Uterus (tissue), 4 donors: ENCODE results near the gene FAM20A. TPM values are rescaled to one million over a fixed set of nuclear protein-coding genes. Genes with fewer than 3 reads are reported as not detected.

Experiments
- DNase-seq, 2 donors: peaks; one replicate each; pipeline ENCODE4 v3.0.0-alpha.2; 2019 to 2020
- H3K27ac ChIP-seq, 2 donors: fragments of 200-600 bp; sonication (generic); 1 replicate in 1 of 2; 2 replicates in 1 of 2; pipeline ENCODE4 v1.5.1; 2016 to 2018
- H3K27me3 ChIP-seq, 2 donors: fragments of 200-600 bp; sonication (generic); one replicate each; pipeline ENCODE4 v1.5.1; 2018 to 2019; ENCODE audit warnings: control low read depth in 1 of 2
- H3K36me3 ChIP-seq, 2 donors: fragments of 200-600 bp; sonication (generic); one replicate each; pipeline ENCODE4 v1.5.1; 2019; ENCODE audit warnings: control low read depth in 1 of 2
- H3K4me1 ChIP-seq, 2 donors: fragments of 200-600 bp; sonication (generic); one replicate each; pipeline ENCODE4 v1.5.1; 2018 to 2019; ENCODE audit warnings: control low read depth in 1 of 2
- H3K4me3 ChIP-seq, 2 donors: fragments of 200-600 bp; sonication (generic); 1 replicate in 1 of 2; 2 replicates in 1 of 2; pipeline ENCODE4 v1.5.1; 2018 to 2019; ENCODE audit warnings: mild to moderate bottlenecking in 1 of 2
- H3K9me3 ChIP-seq, 2 donors: fragments of 200-600 bp; sonication (generic); one replicate each; pipeline ENCODE4 v1.5.1; 2019; ENCODE audit warnings: control low read depth in 1 of 2
- POLR2A ChIP-seq, 2 donors: fragments of 450-650 bp; IDR thresholded peaks; one replicate each; pipeline ENCODE4 v1.6.1; 2016; ENCODE audit warnings: antibody characterized with exemption in 2 of 2, mild to moderate bottlenecking in 1 of 2, moderate library complexity in 1 of 2
- intact Hi-C: fragments of 100-400 bp; cut with DNase I; formaldehyde crosslinking; loops from one replicate; pipeline ENCODE4 v1.15.1; 2023; ENCODE audit warnings: low total_unique reads
- total RNA-seq, 4 donors: library from RNA; depleted of rRNA in 3 of 4; stranded (reverse); fragments of >200 nt in 3 of 4; gene quantifications; one replicate each; pipeline versions ENCODE4 v1.1.0 to v1.2.4, GENCODE V29; 2014 to 2023
- TF ChIP-seq, protein P1 (sequence below), 4 experiments: fragments of 200-600 bp in 2 of 4; fragments of 450-650 bp in 2 of 4; sonication (generic) in 2 of 4; IDR thresholded peaks; one replicate each; pipeline ENCODE4 v1.5.1; 2016 to 2019; ENCODE audit warnings: antibody characterized with exemption in 4 of 4, mild to moderate bottlenecking in 2 of 4, moderate library complexity in 1 of 4
- donor health status: DM: yes; HTN: yes; CAD: no.

The FAM20A gene
- total RNA-seq, 4 donors from 2014 or later = under 0.01 to 40.3 (median 14.0) TPM

DNA sequence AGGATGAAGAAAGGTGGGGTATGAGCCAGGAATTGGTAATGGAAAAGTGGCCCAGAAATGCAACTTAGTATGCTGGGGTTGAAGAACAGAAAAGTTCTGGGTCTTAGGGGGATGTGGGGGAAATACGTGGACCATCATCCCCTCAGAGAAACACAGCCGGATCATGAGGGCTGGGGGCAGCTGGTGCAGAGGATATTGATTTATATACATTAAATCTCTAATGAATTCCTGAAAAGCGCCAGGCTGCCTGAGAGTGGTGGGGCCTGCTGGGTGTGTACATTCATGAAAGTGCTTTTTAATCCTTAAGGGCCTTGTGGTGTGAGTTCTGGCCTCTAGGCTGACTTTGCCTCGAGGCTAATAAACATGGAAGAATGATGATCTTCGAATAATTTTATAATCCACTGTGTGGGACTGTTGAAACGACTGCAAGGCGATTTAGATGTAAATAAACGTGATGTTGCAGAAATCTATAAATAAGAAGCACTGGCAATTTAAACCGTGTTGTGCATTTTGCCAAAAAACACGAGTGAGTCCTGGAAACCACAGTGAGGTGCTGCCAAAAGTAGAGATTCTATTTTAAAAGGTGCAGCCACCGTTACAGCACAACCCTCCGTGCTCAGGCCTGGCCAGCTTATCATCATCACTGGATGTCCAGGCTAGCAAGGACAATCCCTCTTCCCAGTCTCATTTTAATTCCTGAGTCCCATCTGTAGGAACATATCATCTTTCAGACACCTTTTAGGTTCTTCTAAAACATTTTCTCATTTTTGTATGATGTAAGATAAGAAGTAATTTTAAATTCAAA lies 56.9 kb downstream of the FAM20A start:
- H3K4me1 ChIP-seq = no peaks in the 10 kb centered on the region
- H3K27me3 ChIP-seq = no peaks in the 10 kb centered on the region
- no peak overlapping the region for H3K27ac ChIP-seq
- no peak for DNase-seq
- H3K36me3 ChIP-seq = no peaks in the 10 kb centered on the region
- intact Hi-C loops = loop anchor here (10.0 kb wide), 1 partner anchor 210 kb away; no protein-coding TSS in a partner anchor
- H3K4me3 ChIP-seq = no peak overlapping the region
- TF ChIP-seq, protein P1, sequence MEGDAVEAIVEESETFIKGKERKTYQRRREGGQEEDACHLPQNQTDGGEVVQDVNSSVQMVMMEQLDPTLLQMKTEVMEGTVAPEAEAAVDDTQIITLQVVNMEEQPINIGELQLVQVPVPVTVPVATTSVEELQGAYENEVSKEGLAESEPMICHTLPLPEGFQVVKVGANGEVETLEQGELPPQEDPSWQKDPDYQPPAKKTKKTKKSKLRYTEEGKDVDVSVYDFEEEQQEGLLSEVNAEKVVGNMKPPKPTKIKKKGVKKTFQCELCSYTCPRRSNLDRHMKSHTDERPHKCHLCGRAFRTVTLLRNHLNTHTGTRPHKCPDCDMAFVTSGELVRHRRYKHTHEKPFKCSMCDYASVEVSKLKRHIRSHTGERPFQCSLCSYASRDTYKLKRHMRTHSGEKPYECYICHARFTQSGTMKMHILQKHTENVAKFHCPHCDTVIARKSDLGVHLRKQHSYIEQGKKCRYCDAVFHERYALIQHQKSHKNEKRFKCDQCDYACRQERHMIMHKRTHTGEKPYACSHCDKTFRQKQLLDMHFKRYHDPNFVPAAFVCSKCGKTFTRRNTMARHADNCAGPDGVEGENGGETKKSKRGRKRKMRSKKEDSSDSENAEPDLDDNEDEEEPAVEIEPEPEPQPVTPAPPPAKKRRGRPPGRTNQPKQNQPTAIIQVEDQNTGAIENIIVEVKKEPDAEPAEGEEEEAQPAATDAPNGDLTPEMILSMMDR (IDR thresholded peaks at IDR 0.05) = no peak
- TF ChIP-seq POLR2A (IDR thresholded peaks at IDR 0.05) = no peak
- no peaks in the 10 kb centered on the region for H3K9me3 ChIP-seq

DNA sequence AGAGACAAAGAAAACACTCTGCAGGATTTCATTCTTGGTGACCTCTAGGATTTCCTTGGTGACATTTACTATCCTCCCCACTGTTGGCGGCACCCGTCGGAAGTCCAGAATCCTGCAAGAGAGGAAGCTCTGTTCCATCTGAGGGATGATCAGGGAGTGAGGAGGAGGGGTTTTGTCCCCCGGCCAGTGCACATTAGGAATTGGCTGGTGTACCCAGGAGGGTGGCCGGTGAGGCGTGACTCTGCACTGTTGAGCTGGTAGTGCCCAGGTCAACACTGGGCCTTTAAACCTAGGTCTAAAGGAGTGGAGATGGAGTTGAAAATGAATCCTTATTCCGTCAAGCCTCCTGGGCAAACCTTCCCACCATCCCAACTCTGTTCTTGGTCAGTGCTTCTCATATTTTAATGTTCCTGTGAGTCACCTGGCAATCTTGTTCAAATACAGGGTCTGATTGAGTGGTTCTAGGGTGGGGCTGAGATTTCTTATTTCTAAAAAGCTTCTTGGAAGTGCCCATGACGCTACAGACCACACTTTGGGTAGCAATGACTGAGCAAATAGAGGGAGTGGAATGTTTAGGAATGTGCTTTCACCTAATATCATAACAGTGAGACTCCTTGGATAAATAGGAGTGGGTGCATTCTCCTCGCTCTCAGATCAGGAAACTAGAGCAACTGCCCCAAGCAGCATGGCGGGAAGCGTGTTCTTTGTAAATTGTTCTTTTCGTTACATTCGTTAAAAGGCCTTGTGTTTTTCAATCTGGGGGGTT lies 58.3 kb downstream of the FAM20A start:
- Histone ChIP-seq H3K36me3 (no peaks in the 10 kb centered on the region), H3K9me3 (no peaks in the 10 kb centered on the region), H3K4me3 (no peak overlapping the region), H3K27me3 (no peaks in the 10 kb centered on the region), H3K27ac (no peak overlapping the region), H3K4me1 (no peaks in the 10 kb centered on the region)
- TF ChIP-seq POLR2A (IDR thresholded peaks at IDR 0.05) = no peak
- TF ChIP-seq, protein P1 (IDR thresholded peaks at IDR 0.05) = no peak
- intact Hi-C loops = loop anchor here (10.0 kb wide), 1 partner anchor 212 kb away; no protein-coding TSS in a partner anchor
- DNase-seq = no peak

DNA sequence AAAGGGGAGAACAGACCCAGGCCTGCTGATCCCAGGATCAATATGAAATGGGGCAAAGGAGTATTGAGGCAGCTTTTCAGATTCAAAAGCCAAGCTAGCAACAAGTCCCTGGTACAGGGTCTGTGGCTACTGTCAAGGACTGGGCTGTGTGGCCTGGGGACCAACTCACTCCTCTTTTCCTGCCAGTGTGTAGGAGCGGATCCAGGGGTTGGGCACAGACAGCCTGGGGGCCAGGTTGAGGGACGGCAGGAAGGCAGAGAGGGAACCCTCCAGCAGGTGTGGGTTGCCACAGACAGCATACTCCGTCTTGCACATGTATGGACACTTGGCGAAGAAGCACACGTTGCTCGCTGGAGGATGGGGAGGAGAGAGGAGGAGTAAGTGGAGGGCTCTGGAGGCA lies 59.4 kb downstream of the FAM20A start:
- no peak overlapping the region for H3K4me3 ChIP-seq
- intact Hi-C loops = loop anchor here (10.0 kb wide), 1 partner anchor 213 kb away; no protein-coding TSS in a partner anchor
- no peak overlapping the region for H3K27ac ChIP-seq
- no peaks in the 10 kb centered on the region for H3K4me1 ChIP-seq
- no peaks in the 10 kb centered on the region for H3K9me3 ChIP-seq
- H3K36me3 ChIP-seq = no peaks in the 10 kb centered on the region
- TF ChIP-seq, protein P1 (IDR thresholded peaks at IDR 0.05) = no peak
- TF ChIP-seq POLR2A (IDR thresholded peaks at IDR 0.05) = no peak
- DNase-seq = no peak
- H3K27me3 ChIP-seq = no peaks in the 10 kb centered on the region

DNA sequence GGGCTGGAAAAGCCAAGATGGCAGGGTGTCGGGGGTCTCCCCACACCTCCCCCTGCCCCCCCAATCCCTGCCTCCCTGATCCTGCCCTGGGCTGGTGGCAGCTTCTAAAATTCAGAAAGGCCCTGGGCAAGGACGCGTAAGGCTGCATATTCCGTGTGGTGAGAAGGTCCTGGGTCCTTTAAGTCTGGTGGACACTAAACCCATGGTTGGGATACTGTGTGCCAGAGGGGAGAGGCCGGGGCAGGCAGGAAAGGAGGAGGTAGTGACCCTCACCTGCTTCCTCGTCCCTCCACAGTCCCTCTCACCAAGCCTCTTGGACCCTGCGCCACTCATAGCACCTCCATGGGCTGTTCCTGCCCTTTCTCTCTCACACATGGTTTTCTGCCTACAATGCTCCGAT lies 60.2 kb downstream of the FAM20A start:
- DNase-seq = no peak
- TF ChIP-seq, protein P1 (IDR thresholded peaks at IDR 0.05) = no peak
- TF ChIP-seq POLR2A (IDR thresholded peaks at IDR 0.05) = no peak
- Histone ChIP-seq H3K36me3 (no peaks in the 10 kb centered on the region), H3K4me3 (no peak overlapping the region), H3K4me1 (no peaks in the 10 kb centered on the region), H3K27me3 (no peaks in the 10 kb centered on the region), H3K9me3 (no peaks in the 10 kb centered on the region), H3K27ac (peak overlapping the region in 1 of 2 donors; percentile 35)
- intact Hi-C loops = loop anchor here (10.0 kb wide), 1 partner anchor 214 kb away; no protein-coding TSS in a partner anchor
